HFF-Myc (cell line): ENCODE measurements around the gene CHML.
A peak's percentile ranks its signal among the peaks of the same experiment; 100 is the strongest.

ENCODE experiments used
- DNase-seq: peaks from one replicate; pipeline ENCODE4 v3.0.0-alpha.2; 2011; ENCODE audit warnings: low read depth; ENCODE audit errors: extremely low read depth
- H3K4me3 ChIP-seq: replicated peaks from 2 replicates; pipeline ENCODE4 v1.5.1; 2011; ENCODE audit warnings: low read depth, mild to moderate bottlenecking, control low read depth, low read length
- TF ChIP-seq, protein P1 (sequence below): IDR thresholded peaks from 2 replicates; pipeline ENCODE4 v1.5.1; 2012; ENCODE audit warnings: mild to moderate bottlenecking, low read depth, low read length, control low read depth; ENCODE audit errors: missing control alignments

Gene CHML

DNA sequence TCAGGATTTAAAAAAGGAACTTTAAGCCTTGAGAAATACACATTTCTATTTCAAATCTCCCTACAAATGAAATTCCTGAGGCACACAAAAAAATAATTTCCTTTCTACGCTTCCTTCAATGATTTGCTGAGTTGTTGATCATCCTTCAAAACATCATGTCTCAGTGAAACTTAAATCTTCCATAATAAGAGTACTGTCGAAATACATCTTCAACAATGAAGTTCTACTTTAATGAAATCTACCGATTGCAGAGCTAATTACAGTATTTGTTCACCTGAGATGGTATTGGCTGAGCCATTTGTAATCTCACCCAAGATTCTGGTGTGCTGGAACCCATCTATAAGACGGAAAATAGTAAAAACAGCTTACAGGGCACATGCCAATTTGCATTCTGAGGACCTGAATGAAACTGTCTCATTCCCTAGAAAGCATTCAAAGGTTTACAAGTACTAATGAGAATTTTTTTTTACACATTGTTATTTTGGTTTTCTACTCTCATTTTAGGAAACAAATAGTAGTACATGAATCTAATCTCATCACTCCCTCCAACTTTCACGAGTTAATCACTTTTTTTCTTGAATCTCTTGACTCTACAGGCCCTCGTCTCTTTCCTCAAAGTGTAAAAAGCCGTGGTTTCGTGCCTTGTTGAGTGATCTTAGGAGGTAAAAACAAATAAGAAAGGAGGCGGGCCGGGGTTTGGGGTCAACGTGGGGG lies 1.1 kb downstream of the CHML start:
- TF ChIP-seq, protein P1, sequence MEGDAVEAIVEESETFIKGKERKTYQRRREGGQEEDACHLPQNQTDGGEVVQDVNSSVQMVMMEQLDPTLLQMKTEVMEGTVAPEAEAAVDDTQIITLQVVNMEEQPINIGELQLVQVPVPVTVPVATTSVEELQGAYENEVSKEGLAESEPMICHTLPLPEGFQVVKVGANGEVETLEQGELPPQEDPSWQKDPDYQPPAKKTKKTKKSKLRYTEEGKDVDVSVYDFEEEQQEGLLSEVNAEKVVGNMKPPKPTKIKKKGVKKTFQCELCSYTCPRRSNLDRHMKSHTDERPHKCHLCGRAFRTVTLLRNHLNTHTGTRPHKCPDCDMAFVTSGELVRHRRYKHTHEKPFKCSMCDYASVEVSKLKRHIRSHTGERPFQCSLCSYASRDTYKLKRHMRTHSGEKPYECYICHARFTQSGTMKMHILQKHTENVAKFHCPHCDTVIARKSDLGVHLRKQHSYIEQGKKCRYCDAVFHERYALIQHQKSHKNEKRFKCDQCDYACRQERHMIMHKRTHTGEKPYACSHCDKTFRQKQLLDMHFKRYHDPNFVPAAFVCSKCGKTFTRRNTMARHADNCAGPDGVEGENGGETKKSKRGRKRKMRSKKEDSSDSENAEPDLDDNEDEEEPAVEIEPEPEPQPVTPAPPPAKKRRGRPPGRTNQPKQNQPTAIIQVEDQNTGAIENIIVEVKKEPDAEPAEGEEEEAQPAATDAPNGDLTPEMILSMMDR, result no peak
- no peak for DNase-seq
- H3K4me3 ChIP-seq, result peak overlapping the region; percentile 83

DNA sequence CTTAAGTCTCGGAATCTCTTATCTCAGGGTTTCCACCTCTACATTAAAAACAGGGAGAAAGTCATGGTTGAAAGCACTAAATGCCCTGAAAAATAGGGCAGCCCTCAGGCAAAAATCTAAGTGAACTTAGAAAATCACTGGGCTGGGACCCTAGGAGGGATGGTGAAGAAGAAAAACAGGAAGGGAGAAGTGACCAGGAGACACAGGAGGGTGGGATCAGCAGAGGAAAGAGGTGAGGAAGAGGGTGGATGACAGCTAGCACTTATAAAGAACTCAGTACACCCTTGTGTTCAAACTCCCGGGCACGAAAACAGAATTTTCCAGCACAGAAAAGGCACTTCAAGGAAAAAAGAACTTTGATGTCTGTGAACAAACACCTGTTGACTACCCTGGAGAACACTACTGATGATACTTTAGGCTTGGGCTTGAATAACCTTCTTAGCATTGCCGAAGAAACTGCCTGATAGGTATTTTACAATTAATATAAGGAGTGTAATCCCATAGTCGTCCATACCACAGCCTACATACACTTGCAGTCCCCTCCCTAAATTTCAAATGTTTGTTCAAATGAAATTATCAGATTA lies 2.0 kb downstream of the CHML start:
- no peak for DNase-seq
- TF ChIP-seq, protein P1, result no peak
- H3K4me3 ChIP-seq, result peak overlapping the region; percentile 83

- peak overlapping the region; percentile 83 for H3K4me3 ChIP-seq
- TF ChIP-seq, protein P1, result no peak
- no peak for DNase-seq
Observed at GRCh38 chr1:241637604-241638003, 2.6 kb downstream of the CHML start.

- H3K4me3 ChIP-seq, result peak overlapping the region; percentile 83
- DNase-seq, result no peak
- TF ChIP-seq, protein P1, result no peak
Observed at GRCh38 chr1:241637046-241637590, 3.1 kb downstream of the CHML start.

DNA sequence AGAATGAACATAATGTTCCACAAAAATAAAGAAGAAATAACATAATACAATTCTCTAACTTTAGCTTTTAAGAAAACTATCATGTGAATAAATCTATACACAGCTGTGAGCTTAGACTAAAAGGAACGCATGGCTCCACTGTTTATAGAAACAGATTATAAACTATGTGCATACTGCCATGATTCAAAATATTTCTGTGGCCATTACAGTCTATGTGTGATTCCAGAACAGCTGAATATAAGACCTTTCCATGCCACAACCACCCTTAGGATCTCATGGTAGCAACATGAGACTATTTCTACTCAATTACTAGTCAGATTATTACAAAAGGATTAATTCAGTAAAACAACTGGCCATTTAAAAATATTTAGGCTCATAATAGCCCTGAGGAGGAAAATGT lies 3.9 kb downstream of the CHML start:
- H3K4me3 ChIP-seq, result no peak overlapping the region
- DNase-seq, result no peak
- TF ChIP-seq, protein P1, result no peak

DNA sequence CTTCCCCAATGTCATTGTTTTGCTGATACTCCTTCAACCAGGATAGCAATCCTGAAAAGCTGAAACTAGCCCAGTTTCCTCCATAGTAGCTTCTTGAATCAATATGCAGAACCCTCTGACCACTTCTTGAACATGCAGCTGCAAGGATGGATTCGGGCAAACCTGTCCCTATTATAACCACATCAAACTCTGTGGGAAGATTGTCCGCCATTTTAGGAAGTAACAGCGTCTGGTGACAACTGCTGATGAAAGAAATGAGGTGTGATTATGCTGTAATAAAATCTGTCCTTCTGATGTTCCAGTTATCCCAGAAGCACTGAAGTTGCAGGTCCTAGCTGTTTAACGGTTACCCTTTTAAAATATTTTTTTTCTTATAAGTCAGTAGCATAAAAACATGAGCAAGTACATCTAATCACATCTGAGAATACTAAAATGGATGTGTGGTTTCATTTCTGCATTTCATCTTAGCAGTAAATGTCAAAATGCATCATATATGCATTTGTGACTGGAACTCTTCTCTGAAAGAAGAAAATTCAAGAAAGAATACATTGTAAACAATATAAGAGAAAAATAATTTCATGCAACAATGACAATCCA lies 4.5 kb downstream of the CHML start:
- no peak for DNase-seq
- no peak overlapping the region for H3K4me3 ChIP-seq
- TF ChIP-seq, protein P1, result no peak
